ENCODE results near the gene GBX1.

GBX1 gene

GRCh38 chr7:151137076-151137675, 30.3 kb downstream of the GBX1 start:
- DNase-seq (ENCODE audit: low read depth): no peak
- no peak overlapping the region for H3K4me3 ChIP-seq (ENCODE audit: low read depth, low read length)
- no peak for TF ChIP-seq CTCF (IDR thresholded peaks at IDR 0.05; ENCODE audit: control insufficient read depth, extremely low read depth, insufficient read depth)

GRCh38 chr7:151135866-151136843, 31.3 kb downstream of the GBX1 start:
- H3K4me3 ChIP-seq (ENCODE audit: low read depth, low read length): no peak overlapping the region
- no peak for DNase-seq (ENCODE audit: low read depth)
- TF ChIP-seq CTCF (IDR thresholded peaks at IDR 0.05; ENCODE audit: control insufficient read depth, extremely low read depth, insufficient read depth): no peak

GRCh38 chr7:151135525-151135845, 32.0 kb downstream of the GBX1 start:
- no peak for DNase-seq (ENCODE audit: low read depth)
- H3K4me3 ChIP-seq (ENCODE audit: low read depth, low read length): no peak overlapping the region
- no peak for TF ChIP-seq CTCF (IDR thresholded peaks at IDR 0.05; ENCODE audit: control insufficient read depth, extremely low read depth, insufficient read depth)

GRCh38 chr7:151134743-151135524, 32.6 kb downstream of the GBX1 start:
- no peak for DNase-seq (ENCODE audit: low read depth)
- no peak overlapping the region for H3K4me3 ChIP-seq (ENCODE audit: low read depth, low read length)
- no peak for TF ChIP-seq CTCF (IDR thresholded peaks at IDR 0.05; ENCODE audit: control insufficient read depth, extremely low read depth, insufficient read depth)

- H3K4me3 ChIP-seq (ENCODE audit: low read depth, low read length): no peak overlapping the region
- DNase-seq (ENCODE audit: low read depth): no peak
- no peak for TF ChIP-seq CTCF (IDR thresholded peaks at IDR 0.05; ENCODE audit: control insufficient read depth, extremely low read depth, insufficient read depth)
These were observed 33.3 kb downstream of the GBX1 start for GRCh38 chr7:151133986-151134742.

GRCh38 chr7:151133266-151133985, 34.1 kb downstream of the GBX1 start:
- no peak for TF ChIP-seq CTCF (IDR thresholded peaks at IDR 0.05; ENCODE audit: control insufficient read depth, extremely low read depth, insufficient read depth)
- no peak overlapping the region for H3K4me3 ChIP-seq (ENCODE audit: low read depth, low read length)
- DNase-seq (ENCODE audit: low read depth): no peak

All from LNCaP clone FGC (cell line).